HEK293T (cell line): ENCODE results near the gene FGGY.

Experiments used
- CTCF ChIA-PET: fragments of 350-600 bp; formaldehyde crosslinking; extraction: SDS; loops from one replicate; lab custom pipeline; 2021; ENCODE audit warnings: antibody characterized with exemption, inconsistent platforms; lab: Yijun Ruan, JAX
- POLR2A ChIA-PET: fragments of 350-600 bp; formaldehyde crosslinking; extraction: SDS; loops from one replicate; lab custom pipeline; 2020; ENCODE audit warnings: antibody characterized with exemption, inconsistent platforms; lab: Yijun Ruan, JAX
- DNase-seq: peaks from one replicate; pipeline ENCODE4 v3.0.0; 2012; ENCODE audit warnings: mixed read lengths; ENCODE audit errors: extremely low spot score
- ARNT ChIP-seq: fragments of 450-650 bp; IDR thresholded peaks from 2 replicates; pipeline ENCODE4 v1.6.1; 2017; ENCODE audit warnings: mild to moderate bottlenecking
- BHLHE40 ChIP-seq: fragments of 450-650 bp; IDR thresholded peaks from 2 replicates; pipeline ENCODE4 v1.6.1; 2016; ENCODE audit warnings: mild to moderate bottlenecking, moderate library complexity, borderline replicate concordance
- CTBP1 ChIP-seq: fragments of 450-650 bp; IDR thresholded peaks from 2 replicates; pipeline ENCODE4 v1.6.1; 2016; ENCODE audit warnings: borderline replicate concordance
- ELF4 ChIP-seq: fragments of 450-650 bp; IDR thresholded peaks from 2 replicates; pipeline ENCODE4 v1.6.1; 2017; ENCODE audit warnings: antibody characterized with exemption
- FOXA1 ChIP-seq: fragments of 450-650 bp; IDR thresholded peaks from 2 replicates; pipeline ENCODE4 v1.6.1; 2016; ENCODE audit warnings: mild to moderate bottlenecking
- FOXK2 ChIP-seq: fragments of 450-650 bp; IDR thresholded peaks from 2 replicates; pipeline ENCODE4 v1.6.1; 2016; ENCODE audit warnings: mild to moderate bottlenecking
- FOXM1 ChIP-seq: fragments of 450-650 bp; IDR thresholded peaks from 2 replicates; pipeline ENCODE4 v1.6.1; 2017; ENCODE audit warnings: mild to moderate bottlenecking, borderline replicate concordance
- HDGF ChIP-seq: fragments of 450-650 bp; IDR thresholded peaks from 2 replicates; pipeline ENCODE4 v1.6.1; 2017; ENCODE audit warnings: antibody characterized with exemption, borderline replicate concordance
- L3MBTL2 ChIP-seq: fragments of 450-650 bp; conservative IDR thresholded peaks from 2 replicates; pipeline ENCODE4 v1.6.1; 2016; ENCODE audit warnings: mild to moderate bottlenecking
- LEF1 ChIP-seq: fragments of 450-650 bp; IDR thresholded peaks from 2 replicates; pipeline ENCODE4 v1.6.1; 2017; ENCODE audit warnings: mild to moderate bottlenecking, borderline replicate concordance
- NFRKB ChIP-seq: fragments of 450-650 bp; IDR thresholded peaks from 2 replicates; pipeline ENCODE4 v1.6.1; 2016; ENCODE audit warnings: mild to moderate bottlenecking, moderate library complexity
- SP1 ChIP-seq: fragments of 450-650 bp; IDR thresholded peaks from 2 replicates; pipeline ENCODE4 v1.6.1; 2017
- SUZ12 ChIP-seq: fragments of 450-650 bp; IDR thresholded peaks from 2 replicates; pipeline ENCODE4 v1.6.1; 2016; ENCODE audit warnings: mild to moderate bottlenecking
- TARDBP ChIP-seq: fragments of 450-650 bp; IDR thresholded peaks from 2 replicates; pipeline ENCODE4 v1.6.1; 2016
- ZNF384 ChIP-seq: fragments of 450-650 bp; IDR thresholded peaks from 2 replicates; pipeline ENCODE4 v1.6.1; 2016
- TF ChIP-seq, protein P1 (sequence below): fragments of 450-650 bp; IDR thresholded peaks from 2 replicates; pipeline ENCODE4 v1.6.1; 2016

The FGGY gene

DNA sequence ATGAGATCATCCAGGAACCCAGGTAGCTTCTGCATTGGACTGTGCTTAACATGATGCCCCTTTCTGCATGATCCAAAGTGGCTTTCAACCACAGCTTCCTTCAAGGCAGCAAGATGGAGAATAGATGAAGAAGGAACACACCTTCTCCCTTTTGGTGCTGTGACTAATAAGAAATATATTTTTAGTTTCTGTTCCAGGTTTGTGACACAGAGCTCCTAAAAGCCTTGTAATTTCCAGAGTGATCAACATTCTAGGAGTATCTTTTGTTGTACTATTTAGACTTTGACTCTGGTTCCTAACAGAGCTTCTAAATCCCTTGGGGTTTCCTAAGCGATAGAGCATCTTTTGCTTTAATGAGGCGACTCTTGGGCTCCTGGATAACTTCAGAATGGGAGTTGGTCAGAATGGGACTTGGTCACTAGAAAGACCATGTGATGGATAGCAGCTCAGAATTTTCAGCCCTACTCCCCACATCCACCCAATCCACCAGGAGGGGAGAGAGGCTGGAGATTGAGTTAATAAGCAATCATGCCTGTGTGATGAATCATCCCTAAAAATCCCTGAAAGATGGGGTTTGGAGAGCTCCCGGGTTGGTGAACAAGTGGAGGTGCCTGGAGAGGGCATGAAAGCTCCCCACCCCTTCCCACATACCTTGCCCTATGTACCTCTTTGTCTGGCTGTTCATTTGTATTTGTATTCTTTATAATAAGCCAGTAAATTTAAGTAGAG, 134.8 kb downstream of the FGGY start:
- TF ChIP-seq, protein P1, sequence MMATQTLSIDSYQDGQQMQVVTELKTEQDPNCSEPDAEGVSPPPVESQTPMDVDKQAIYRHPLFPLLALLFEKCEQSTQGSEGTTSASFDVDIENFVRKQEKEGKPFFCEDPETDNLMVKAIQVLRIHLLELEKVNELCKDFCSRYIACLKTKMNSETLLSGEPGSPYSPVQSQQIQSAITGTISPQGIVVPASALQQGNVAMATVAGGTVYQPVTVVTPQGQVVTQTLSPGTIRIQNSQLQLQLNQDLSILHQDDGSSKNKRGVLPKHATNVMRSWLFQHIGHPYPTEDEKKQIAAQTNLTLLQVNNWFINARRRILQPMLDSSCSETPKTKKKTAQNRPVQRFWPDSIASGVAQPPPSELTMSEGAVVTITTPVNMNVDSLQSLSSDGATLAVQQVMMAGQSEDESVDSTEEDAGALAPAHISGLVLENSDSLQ, result no peak
- TF ChIP-seq SUZ12, result no peak
- no peak for TF ChIP-seq LEF1
- no peak for TF ChIP-seq FOXK2
- no peak for TF ChIP-seq FOXA1
- no peak for TF ChIP-seq BHLHE40
- TF ChIP-seq L3MBTL2, result no peak
- TF ChIP-seq CTBP1, result no peak
- no peak for TF ChIP-seq FOXM1
- TF ChIP-seq ELF4, result no peak
- no peak for TF ChIP-seq TARDBP
- no peak for TF ChIP-seq SP1
- TF ChIP-seq ZNF384, result no peak
- no peak for DNase-seq
- ChIA-PET POLR2A (no interaction called here), CTCF (no interaction called here)

DNA sequence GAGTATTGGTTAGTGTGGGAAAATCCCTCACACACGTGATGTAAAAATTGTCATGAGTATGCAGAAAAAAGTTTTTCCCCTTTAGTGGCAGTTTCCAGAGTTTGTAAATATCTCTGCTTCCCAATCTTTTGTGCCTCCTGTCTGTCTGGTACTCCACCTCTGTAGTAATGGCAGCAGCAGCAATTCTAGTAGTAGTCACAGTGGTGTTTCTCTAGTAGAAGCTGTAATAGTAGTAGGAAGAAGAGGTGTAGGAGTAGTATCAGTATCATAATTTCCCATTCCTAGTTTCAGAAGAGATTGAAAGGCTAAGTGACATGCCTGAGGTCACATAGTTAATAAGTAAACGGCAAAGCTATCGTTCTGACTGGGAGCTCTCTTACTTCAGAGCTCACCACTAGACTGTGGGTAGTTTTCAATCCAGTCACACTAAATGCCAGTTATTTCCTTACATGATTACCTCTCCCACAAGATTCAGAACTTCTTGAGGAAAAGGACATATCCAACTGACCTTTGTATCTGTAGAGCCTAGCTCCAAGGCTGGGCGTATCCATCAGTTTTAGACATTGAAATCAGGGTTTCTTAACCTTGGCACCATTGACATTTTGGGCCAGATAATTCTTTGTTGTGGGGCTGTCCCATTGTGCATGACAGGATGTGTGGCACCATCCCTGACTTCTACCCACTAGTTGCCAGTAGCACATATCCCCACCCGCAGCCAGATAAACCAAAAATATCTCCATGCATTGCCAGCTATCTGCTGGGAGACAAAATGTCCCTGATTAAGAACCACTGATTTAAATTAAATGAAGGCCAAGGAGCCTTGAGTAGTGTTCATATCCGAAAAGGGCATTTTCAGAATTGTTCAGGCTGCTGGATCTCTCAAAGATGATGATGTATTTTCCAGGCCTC, 135.9 kb downstream of the FGGY start:
- TF ChIP-seq L3MBTL2 (no peak), HDGF (no peak), ZNF384 (no peak), ELF4 (no peak), ARNT (no peak), NFRKB (no peak), SUZ12 (no peak), BHLHE40 (no peak), CTBP1 (no peak), TARDBP (no peak), FOXK2 (no peak), FOXA1 (no peak)
- TF ChIP-seq, protein P1, result no peak
- ChIA-PET CTCF (no interaction called here), POLR2A (no interaction called here)
- no peak for DNase-seq

GRCh38 chr1:59433440-59433813, 136.5 kb downstream of the FGGY start:
- no peak for DNase-seq
- TF ChIP-seq SP1 (no peak), FOXM1 (no peak), TARDBP (no peak), FOXA1 (no peak), ELF4 (no peak), BHLHE40 (no peak), ARNT (no peak), ZNF384 (no peak), CTBP1 (no peak), LEF1 (no peak), NFRKB (no peak), FOXK2 (no peak), HDGF (no peak), SUZ12 (no peak), L3MBTL2 (no peak)
- TF ChIP-seq, protein P1, result no peak
- POLR2A ChIA-PET, result no interaction called here
- CTCF ChIA-PET, result no interaction called here

- DNase-seq, result no peak
- ChIA-PET POLR2A (no interaction called here), CTCF (no interaction called here)
Measured at GRCh38 chr1:59434336-59434735, 137.4 kb downstream of the FGGY start.

More at GRCh38 chr1:59434336-59434735, 137.4 kb downstream of the FGGY start:
- no peak for TF ChIP-seq FOXK2
- no peak for TF ChIP-seq NFRKB
- no peak for TF ChIP-seq BHLHE40
- TF ChIP-seq HDGF, result no peak
- TF ChIP-seq CTBP1, result no peak
- TF ChIP-seq, protein P1, result no peak
- TF ChIP-seq SP1, result no peak
- no peak for TF ChIP-seq ARNT
- TF ChIP-seq L3MBTL2, result no peak
- no peak for TF ChIP-seq FOXA1
- TF ChIP-seq FOXM1, result no peak
- TF ChIP-seq TARDBP, result no peak
- TF ChIP-seq SUZ12, result no peak
- no peak for TF ChIP-seq LEF1
